Ishikawa (cell line): Measurements from ENCODE around the gene OGT.

Source experiments
- CEBPB ChIP-seq: IDR thresholded peaks from 2 replicates; pipeline ENCODE4 v1.6.1; 2012
- CREB1 ChIP-seq: IDR thresholded peaks from 2 replicates; pipeline ENCODE4 v1.6.1; 2012; ENCODE audit warnings: low read depth
- EGR1 ChIP-seq: IDR thresholded peaks from 2 replicates; pipeline ENCODE4 v1.6.1; 2012
- EP300 ChIP-seq: IDR thresholded peaks from 2 replicates; pipeline ENCODE4 v1.6.1; 2012; ENCODE audit warnings: borderline replicate concordance
- FOXM1 ChIP-seq: IDR thresholded peaks from 2 replicates; pipeline ENCODE4 v1.6.1; 2012; ENCODE audit warnings: low read depth, borderline replicate concordance
- MAX ChIP-seq: IDR thresholded peaks from 2 replicates; pipeline ENCODE4 v1.6.1; 2012
- NFIC ChIP-seq: IDR thresholded peaks from 2 replicates; pipeline ENCODE4 v1.6.1; 2012
- RAD21 ChIP-seq: IDR thresholded peaks from 2 replicates; pipeline ENCODE4 v1.6.1; 2012; ENCODE audit warnings: low read depth
- REST ChIP-seq: IDR thresholded peaks from 2 replicates; pipeline ENCODE4 v1.6.1; 2012; ENCODE audit warnings: low read depth, mild to moderate bottlenecking
- TAF1 ChIP-seq: IDR thresholded peaks from 2 replicates; pipeline ENCODE4 v1.6.1; 2012; ENCODE audit warnings: low read depth, mild to moderate bottlenecking
- TCF12 ChIP-seq: IDR thresholded peaks from 2 replicates; pipeline ENCODE4 v1.6.1; 2012; ENCODE audit warnings: low read depth
- TEAD4 ChIP-seq: IDR thresholded peaks from 2 replicates; pipeline ENCODE4 v1.6.1; 2012
- USF1 ChIP-seq: IDR thresholded peaks from 2 replicates; pipeline ENCODE4 v1.6.1; 2012
- YY1 ChIP-seq: IDR thresholded peaks from 2 replicates; pipeline ENCODE4 v1.6.1; 2012; ENCODE audit warnings: low read depth
- ZBTB7A ChIP-seq: IDR thresholded peaks from 2 replicates; pipeline ENCODE4 v1.6.1; 2012; ENCODE audit warnings: low read depth

OGT gene

GRCh38 chrX:71579990-71580380, 47.1 kb downstream of the OGT start:
- TF ChIP-seq ZBTB7A (no peak), FOXM1 (no peak), TCF12 (no peak), MAX (no peak), EP300 (no peak), EGR1 (no peak), USF1 (no peak), RAD21 (no peak), CEBPB (no peak), REST (no peak), TAF1 (no peak), CREB1 (no peak), TEAD4 (no peak), NFIC (no peak), YY1 (no peak)

- TF ChIP-seq YY1 (no peak), TAF1 (no peak)
Measured at GRCh38 chrX:71581210-71581609, 48.3 kb downstream of the OGT start.

GRCh38 chrX:71586929-71587328, 54.0 kb downstream of the OGT start:
- no peak for TF ChIP-seq YY1
- TF ChIP-seq CREB1, result no peak
- no peak for TF ChIP-seq USF1
- no peak for TF ChIP-seq TCF12
- TF ChIP-seq ZBTB7A, result no peak

- TF ChIP-seq REST (no peak), ZBTB7A (no peak), CEBPB (no peak), USF1 (no peak), TAF1 (no peak), TEAD4 (no peak), TCF12 (no peak), MAX (no peak), CREB1 (no peak), YY1 (no peak), EGR1 (no peak), NFIC (no peak), RAD21 (no peak), FOXM1 (no peak), EP300 (no peak)
Measured at GRCh38 chrX:71599965-71600364, 67.1 kb downstream of the OGT start.

GRCh38 chrX:71603618-71604017, 70.7 kb downstream of the OGT start:
- no peak for TF ChIP-seq MAX
- no peak for TF ChIP-seq TCF12
- no peak for TF ChIP-seq NFIC
- TF ChIP-seq TEAD4, result no peak
- no peak for TF ChIP-seq YY1
- no peak for TF ChIP-seq TAF1
- no peak for TF ChIP-seq RAD21
- no peak for TF ChIP-seq USF1
- TF ChIP-seq CREB1, result no peak
- no peak for TF ChIP-seq REST
- no peak for TF ChIP-seq CEBPB
- no peak for TF ChIP-seq EGR1
- no peak for TF ChIP-seq ZBTB7A
- TF ChIP-seq FOXM1, result no peak
- no peak for TF ChIP-seq EP300
